GM12872 (cell line): ENCODE data around the gene TNIK.

Experiments
- CTCF ChIP-seq: IDR thresholded peaks from 3 replicates; pipeline ENCODE4 v1.5.1; 2011; ENCODE audit warnings: low read depth, mild to moderate bottlenecking, low read length, moderate library complexity; ENCODE audit not compliant: insufficient read depth

Gene TNIK

DNA sequence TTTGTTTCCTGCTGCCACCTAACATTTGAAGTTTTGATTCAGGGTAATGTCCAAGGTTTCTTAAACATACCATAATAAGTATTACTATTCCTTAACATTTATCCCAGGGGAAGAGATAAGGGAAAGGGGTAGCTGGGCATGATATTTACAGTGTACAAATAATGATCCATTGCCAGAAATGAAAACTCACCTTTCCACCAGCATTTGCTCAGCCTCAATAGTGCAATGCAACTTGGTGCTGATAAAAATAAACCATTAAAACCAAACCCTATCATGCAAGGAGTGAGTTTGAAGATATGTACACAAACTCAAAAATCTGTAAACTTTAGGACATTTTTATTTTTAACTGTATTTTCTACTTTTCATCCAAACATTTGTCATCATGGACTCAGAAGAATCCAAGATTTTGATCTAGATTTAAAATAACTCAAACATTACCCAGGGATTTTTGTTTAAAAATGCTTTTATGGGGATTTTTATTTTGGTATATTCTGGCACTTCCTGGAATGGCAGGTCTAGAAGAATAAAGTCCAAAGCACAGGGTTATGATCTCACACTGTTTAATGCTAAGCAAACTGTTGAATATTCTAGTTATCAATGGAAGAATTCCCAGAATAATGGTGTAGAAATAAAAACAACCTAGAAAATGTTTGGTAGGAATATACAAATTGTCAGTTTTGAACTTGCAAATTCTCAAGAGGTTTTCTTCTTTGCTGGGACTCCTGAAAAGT is 401.2 kb downstream of the TNIK start:
- no peak for TF ChIP-seq CTCF

DNA sequence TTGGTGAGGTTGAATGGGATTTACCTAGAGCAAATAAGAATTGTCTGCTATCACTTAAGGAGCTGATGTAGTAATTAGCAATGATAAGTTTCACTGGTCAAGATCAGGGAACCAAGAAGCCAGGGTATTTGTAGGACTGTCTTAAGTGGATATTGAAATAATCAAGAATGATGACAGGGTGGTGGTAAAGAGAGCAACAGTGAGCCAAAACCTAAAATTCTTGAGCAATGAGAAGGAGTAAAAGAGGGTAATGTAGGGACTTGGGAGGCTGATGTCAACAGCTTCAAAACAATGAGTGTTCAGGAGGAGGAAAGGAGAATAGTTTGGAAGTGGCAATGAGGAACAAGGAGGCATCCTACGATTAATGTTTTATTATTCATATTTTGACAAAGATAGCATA is 402.1 kb downstream of the TNIK start:
- TF ChIP-seq CTCF = no peak

DNA sequence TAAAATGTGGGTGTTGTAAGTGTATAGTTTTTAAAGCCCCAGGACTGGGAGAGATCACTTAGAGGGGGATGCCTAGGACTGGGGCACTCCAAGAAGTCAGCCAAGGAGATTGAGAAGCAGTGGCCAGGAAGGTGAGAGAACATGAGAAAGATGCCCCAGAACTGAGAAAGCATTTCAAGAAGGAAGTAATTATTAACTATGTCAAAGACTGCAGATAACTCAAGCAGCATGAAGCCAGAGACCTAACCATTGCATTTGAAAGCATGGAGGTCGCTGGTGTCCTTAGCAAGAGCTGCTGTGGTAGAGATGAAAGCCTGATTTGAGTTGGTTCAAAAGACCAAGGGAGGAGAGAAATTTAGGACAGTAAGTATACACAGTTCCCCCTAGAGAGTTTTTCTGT is 403.1 kb downstream of the TNIK start:
- no peak for TF ChIP-seq CTCF

DNA sequence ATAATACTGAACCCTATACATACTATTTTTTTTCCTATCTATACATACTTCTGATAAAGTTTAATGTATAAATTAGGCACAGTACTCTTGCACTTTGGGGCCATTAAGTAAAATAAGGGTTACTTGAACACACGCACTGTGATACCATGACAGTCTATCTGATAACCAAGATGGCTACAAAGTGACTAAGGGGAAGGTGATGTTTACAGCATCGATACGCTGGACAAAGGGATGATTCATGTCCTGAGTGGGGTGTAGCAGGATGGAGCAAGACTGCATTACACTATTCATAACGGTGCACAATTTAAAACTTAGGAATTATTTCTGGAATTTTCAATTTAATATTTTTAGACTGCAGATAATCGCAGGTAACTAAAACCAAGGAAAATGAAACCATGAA is 403.7 kb downstream of the TNIK start:
- no peak for TF ChIP-seq CTCF

DNA sequence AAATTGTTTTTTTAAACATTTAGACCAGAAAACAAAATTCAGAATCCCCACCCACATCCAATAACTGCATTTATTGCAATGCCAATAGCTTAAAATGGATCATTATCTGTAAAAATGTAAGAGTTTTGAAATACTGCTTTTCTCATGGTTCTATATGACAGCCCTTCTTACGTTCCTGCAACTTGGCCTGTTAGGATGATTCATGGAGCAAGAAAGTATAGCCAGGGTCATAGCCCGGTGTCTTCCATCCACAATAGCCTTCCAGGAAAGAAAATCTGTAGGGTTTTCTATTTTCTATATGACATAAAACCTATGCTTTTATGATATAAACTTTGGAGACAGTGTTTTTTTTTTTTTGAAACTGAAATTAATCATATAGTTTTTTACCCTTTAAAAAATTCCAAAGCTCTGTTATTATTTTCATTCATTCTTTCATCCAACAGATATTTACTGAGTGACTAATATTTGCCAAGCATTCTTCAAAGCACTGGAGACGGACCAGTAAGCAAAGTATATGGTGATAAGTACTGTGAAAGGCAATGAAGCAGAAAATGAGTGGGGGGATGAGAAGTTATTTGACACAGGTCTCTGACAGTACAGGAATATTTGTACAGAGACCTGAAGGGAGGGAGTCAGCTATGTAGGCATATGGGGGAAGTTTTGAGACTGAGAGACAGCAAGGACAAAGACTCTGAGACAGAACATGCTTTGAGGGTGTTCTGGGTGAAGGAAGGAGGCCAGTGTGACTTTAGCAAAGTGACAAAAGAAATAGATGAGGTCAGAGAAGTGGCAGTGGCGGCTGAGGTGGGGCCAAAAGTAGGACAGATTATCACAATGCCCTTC is 404.6 kb downstream of the TNIK start:
- no peak for TF ChIP-seq CTCF

DNA sequence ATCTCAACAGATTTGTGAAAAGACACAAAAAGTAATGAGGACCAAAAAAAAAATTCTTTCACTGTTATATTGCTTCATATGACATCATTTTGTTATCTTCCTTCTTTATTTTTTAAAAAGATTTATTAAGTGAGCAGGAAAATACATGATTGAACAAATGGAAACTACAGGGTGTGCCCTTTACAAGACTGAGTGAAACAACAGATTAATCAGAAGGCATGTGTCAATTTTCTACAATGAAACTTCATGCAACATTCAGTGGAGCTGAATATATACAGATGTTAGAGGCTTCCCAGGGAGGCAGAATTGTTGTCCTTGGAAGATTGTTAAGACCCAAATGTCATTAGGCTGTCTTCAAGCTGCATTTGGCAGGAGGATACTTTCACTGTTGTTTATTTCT is 405.3 kb downstream of the TNIK start:
- no peak for TF ChIP-seq CTCF

DNA sequence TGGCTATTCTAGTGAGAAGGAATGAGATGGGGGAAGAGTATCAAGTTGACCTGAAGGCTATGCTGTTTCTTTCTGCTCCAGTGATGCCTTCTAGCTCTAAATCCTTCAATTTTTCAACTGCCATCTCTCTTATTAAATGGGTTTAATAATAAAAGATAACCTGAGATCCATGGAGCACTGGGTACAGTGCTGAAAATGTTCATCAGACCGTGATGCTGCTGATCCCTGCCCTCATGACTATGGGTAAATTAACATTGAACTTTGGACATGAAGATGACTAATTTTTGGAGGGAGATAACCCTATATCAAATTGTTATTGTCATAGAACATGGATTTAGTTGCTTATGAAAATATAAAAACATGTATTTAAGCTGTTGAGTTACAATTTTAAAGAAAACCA is 406.0 kb downstream of the TNIK start:
- no peak for TF ChIP-seq CTCF
